HUES6 (cell line): ENCODE results near the gene FOXP2.
"Not testable (repeated sequence)": the region's sequence is repeated elsewhere in the genome, so short reads cannot be mapped to it uniquely, and the experiment has no call there.

Experiments
- H3K27ac ChIP-seq: 2 replicates; pipeline ENCODE4 v1.7.0; 2013; ENCODE audit warnings: low read depth, mild to moderate bottlenecking, low read length, inconsistent platforms
- H3K27me3 ChIP-seq: 2 replicates; pipeline ENCODE4 v1.6.1; 2013; ENCODE audit warnings: low read length; ENCODE audit not compliant: control insufficient read depth, insufficient read depth
- H3K36me3 ChIP-seq: 2 replicates; pipeline ENCODE4 v1.6.1; 2013; ENCODE audit warnings: low read length; ENCODE audit not compliant: control insufficient read depth, insufficient read depth
- H3K4me1 ChIP-seq: 2 replicates; pipeline ENCODE4 v1.6.1; 2013; ENCODE audit warnings: low read length; ENCODE audit not compliant: control insufficient read depth, insufficient read depth
- H3K4me3 ChIP-seq: 2 replicates; pipeline ENCODE4 v1.5.1; 2013; ENCODE audit warnings: low read depth, low read length
- H3K9ac ChIP-seq: one replicate; pipeline ENCODE4 v1.6.1; 2013; ENCODE audit warnings: mild to moderate bottlenecking, low read length
- H3K9me3 ChIP-seq: 2 replicates; pipeline ENCODE4 v1.6.1; 2013; ENCODE audit warnings: low read depth, low read length; ENCODE audit not compliant: control insufficient read depth, insufficient read depth

Gene FOXP2

GRCh38 chr7:114547346-114547745, 132.7 kb downstream of the FOXP2 start:
- not testable (repeated sequence) for H3K9me3 ChIP-seq, H3K4me3 ChIP-seq

GRCh38 chr7:114548081-114548980, 133.7 kb downstream of the FOXP2 start:
- H3K27ac ChIP-seq: no peak overlapping the region
- H3K27me3 ChIP-seq: no peaks in the 10 kb centered on the region
- no peaks in the 10 kb centered on the region for H3K36me3 ChIP-seq
- H3K9ac ChIP-seq: no peak overlapping the region
- no peaks in the 10 kb centered on the region for H3K4me1 ChIP-seq
- H3K4me3 ChIP-seq: no peak overlapping the region
- no peaks in the 10 kb centered on the region for H3K9me3 ChIP-seq

More at GRCh38 chr7:114547346-114547745, 132.7 kb downstream of the FOXP2 start:
- not testable (repeated sequence) for H3K9ac ChIP-seq, H3K27ac ChIP-seq, H3K27me3 ChIP-seq, H3K36me3 ChIP-seq, H3K4me1 ChIP-seq

- H3K27ac ChIP-seq: no peak overlapping the region
- H3K9ac ChIP-seq: no peak overlapping the region
- H3K36me3 ChIP-seq: no peaks in the 10 kb centered on the region
- H3K9me3 ChIP-seq: no peaks in the 10 kb centered on the region
- no peaks in the 10 kb centered on the region for H3K27me3 ChIP-seq
- no peak overlapping the region for H3K4me3 ChIP-seq
- no peaks in the 10 kb centered on the region for H3K4me1 ChIP-seq
Measured at GRCh38 chr7:114554781-114555537, 140.3 kb downstream of the FOXP2 start.

GRCh38 chr7:114567416-114567815, 152.8 kb downstream of the FOXP2 start:
- no peaks in the 10 kb centered on the region for H3K36me3 ChIP-seq
- H3K9me3 ChIP-seq: no peaks in the 10 kb centered on the region
- no peak overlapping the region for H3K27ac ChIP-seq
- H3K9ac ChIP-seq: no peak overlapping the region
- H3K4me3 ChIP-seq: no peak overlapping the region
- no peaks in the 10 kb centered on the region for H3K27me3 ChIP-seq
- H3K4me1 ChIP-seq: no peaks in the 10 kb centered on the region

GRCh38 chr7:114569220-114569619, 154.6 kb downstream of the FOXP2 start:
- no peak overlapping the region for H3K4me3 ChIP-seq
- H3K9ac ChIP-seq: no peak overlapping the region
- no peaks in the 10 kb centered on the region for H3K36me3 ChIP-seq
- H3K4me1 ChIP-seq: no peaks in the 10 kb centered on the region
- H3K27ac ChIP-seq: no peak overlapping the region
- H3K9me3 ChIP-seq: no peaks in the 10 kb centered on the region
- H3K27me3 ChIP-seq: no peaks in the 10 kb centered on the region

- Histone ChIP-seq H3K4me1 (no peaks in the 10 kb centered on the region), H3K36me3 (no peaks in the 10 kb centered on the region), H3K4me3 (no peak overlapping the region), H3K27me3 (peaks cover 5% of the 10 kb centered on the region; the same call in 1 of the 2 replicates), H3K9ac (no peak overlapping the region), H3K9me3 (no peaks in the 10 kb centered on the region), H3K27ac (no peak overlapping the region)
Measured at GRCh38 chr7:114574384-114574783, 159.8 kb downstream of the FOXP2 start.

GRCh38 chr7:114575098-114575497, 160.5 kb downstream of the FOXP2 start:
- H3K4me1 ChIP-seq: no peaks in the 10 kb centered on the region
- no peak overlapping the region for H3K9ac ChIP-seq
- no peaks in the 10 kb centered on the region for H3K36me3 ChIP-seq
- no peak overlapping the region for H3K27ac ChIP-seq
- peaks cover 5% of the 10 kb centered on the region; the same call in 1 of the 2 replicates for H3K27me3 ChIP-seq
- no peaks in the 10 kb centered on the region for H3K9me3 ChIP-seq
- no peak overlapping the region for H3K4me3 ChIP-seq

GRCh38 chr7:114580963-114581362, 166.3 kb downstream of the FOXP2 start:
- not testable (repeated sequence) for H3K27me3 ChIP-seq, H3K9me3 ChIP-seq, H3K27ac ChIP-seq, H3K4me3 ChIP-seq, H3K36me3 ChIP-seq, H3K9ac ChIP-seq, H3K4me1 ChIP-seq

GRCh38 chr7:114588506-114588905, 173.9 kb downstream of the FOXP2 start:
- Histone ChIP-seq H3K36me3 (no peaks in the 10 kb centered on the region), H3K9me3 (no peaks in the 10 kb centered on the region), H3K27me3 (no peaks in the 10 kb centered on the region), H3K4me1 (no peaks in the 10 kb centered on the region; the same call in 1 of the 2 replicates), H3K9ac (no peak overlapping the region), H3K4me3 (no peak overlapping the region), H3K27ac (no peak overlapping the region)

- H3K9me3 ChIP-seq: no peaks in the 10 kb centered on the region
- H3K36me3 ChIP-seq: no peaks in the 10 kb centered on the region
- H3K4me3 ChIP-seq: no peak overlapping the region
- no peaks in the 10 kb centered on the region for H3K27me3 ChIP-seq
- H3K4me1 ChIP-seq: no peaks in the 10 kb centered on the region; the same call in 1 of the 2 replicates
- H3K9ac ChIP-seq: no peak overlapping the region
- H3K27ac ChIP-seq: no peak overlapping the region
Measured at GRCh38 chr7:114589436-114589835, 174.8 kb downstream of the FOXP2 start.

GRCh38 chr7:114590298-114590697, 175.7 kb downstream of the FOXP2 start:
- Histone ChIP-seq H3K36me3 (no peaks in the 10 kb centered on the region), H3K9ac (no peak overlapping the region), H3K4me1 (no peaks in the 10 kb centered on the region; the same call in 1 of the 2 replicates), H3K27ac (no peak overlapping the region), H3K4me3 (no peak overlapping the region), H3K27me3 (no peaks in the 10 kb centered on the region), H3K9me3 (no peaks in the 10 kb centered on the region)
